Erythroblast (primary cell): Measurements from ENCODE around the gene ANKRD16.

Experiments
- GATA1 ChIP-seq: IDR thresholded peaks from 2 replicates; pipeline ENCODE4 v1.6.1; 2011; ENCODE audit warnings: low read depth, mild to moderate bottlenecking, control low read depth, low read length, moderate library complexity
- POLR2A ChIP-seq: IDR thresholded peaks from 2 replicates; pipeline ENCODE4 v1.6.1; 2011; ENCODE audit warnings: mild to moderate bottlenecking, low read length

GRCh38 chr10:5919568-5919967, 29.9 kb upstream of the ANKRD16 start:
- no peak for TF ChIP-seq POLR2A
- TF ChIP-seq GATA1, result no peak
